ENCODE data around the gene PDE4A.
A peak's percentile ranks its signal among the peaks of the same experiment; 100 is the strongest.

The PDE4A gene

GRCh38 chr19:10418485-10419199, 1.7 kb upstream of the PDE4A start:
- Histone ChIP-seq H3K36me3 (ENCODE audit: control insufficient read depth, insufficient read depth, low read length, severe bottlenecking) (no peaks in the 10 kb centered on the region), H3K9me3 (ENCODE audit: control insufficient read depth, low read length) (no peaks in the 10 kb centered on the region)
- peak; percentile 40 for DNase-seq (ENCODE audit: low read depth)

GRCh38 chr19:10419200-10419645, 1.1 kb upstream of the PDE4A start:
- Histone ChIP-seq H3K9me3 (ENCODE audit: control insufficient read depth, low read length) (no peaks in the 10 kb centered on the region), H3K27me3 (replicated peaks; ENCODE audit: control insufficient read depth, insufficient read depth, low read length) (peaks cover 42% of the 10 kb centered on the region), H3K36me3 (ENCODE audit: control insufficient read depth, insufficient read depth, low read length, severe bottlenecking) (no peaks in the 10 kb centered on the region), H3K4me1 (ENCODE audit: control insufficient read depth, insufficient read depth, low read length) (peaks cover 21% of the 10 kb centered on the region), H3K9ac (ENCODE audit: low read length) (no peak overlapping the region), H3K4me3 (ENCODE audit: low read length) (no peak overlapping the region)
- DNase-seq (ENCODE audit: low read depth): peak; percentile 51

More at GRCh38 chr19:10418485-10419199, 1.7 kb upstream of the PDE4A start:
- Histone ChIP-seq H3K9ac (ENCODE audit: low read length) (no peak overlapping the region), H3K4me1 (ENCODE audit: control insufficient read depth, insufficient read depth, low read length) (peaks cover 16% of the 10 kb centered on the region), H3K27me3 (replicated peaks; ENCODE audit: control insufficient read depth, insufficient read depth, low read length) (peaks cover 37% of the 10 kb centered on the region), H3K4me3 (ENCODE audit: low read length) (no peak overlapping the region)

GRCh38 chr19:10419646-10420443, 493 bp upstream of the PDE4A start:
- peak; percentile 51 for DNase-seq (ENCODE audit: low read depth)
- Histone ChIP-seq H3K9ac (ENCODE audit: low read length) (no peak overlapping the region), H3K4me3 (ENCODE audit: low read length) (peak overlapping the region; percentile 27), H3K9me3 (ENCODE audit: control insufficient read depth, low read length) (no peaks in the 10 kb centered on the region), H3K36me3 (ENCODE audit: control insufficient read depth, insufficient read depth, low read length, severe bottlenecking) (no peaks in the 10 kb centered on the region), H3K27me3 (replicated peaks; ENCODE audit: control insufficient read depth, insufficient read depth, low read length) (peaks cover 47% of the 10 kb centered on the region), H3K4me1 (ENCODE audit: control insufficient read depth, insufficient read depth, low read length) (peaks cover 27% of the 10 kb centered on the region)

GRCh38 chr19:10421240-10422045, 1.1 kb downstream of the PDE4A start:
- Histone ChIP-seq H3K4me3 (ENCODE audit: low read length) (no peak overlapping the region), H3K27me3 (replicated peaks; ENCODE audit: control insufficient read depth, insufficient read depth, low read length) (peaks cover 51% of the 10 kb centered on the region), H3K4me1 (ENCODE audit: control insufficient read depth, insufficient read depth, low read length) (peaks cover 21% of the 10 kb centered on the region), H3K9ac (ENCODE audit: low read length) (no peak overlapping the region), H3K9me3 (ENCODE audit: control insufficient read depth, low read length) (no peaks in the 10 kb centered on the region), H3K36me3 (ENCODE audit: control insufficient read depth, insufficient read depth, low read length, severe bottlenecking) (no peaks in the 10 kb centered on the region)
- DNase-seq (ENCODE audit: low read depth): no peak

- DNase-seq (ENCODE audit: low read depth): no peak
- Histone ChIP-seq H3K27me3 (replicated peaks; ENCODE audit: control insufficient read depth, insufficient read depth, low read length) (peaks cover 48% of the 10 kb centered on the region), H3K9ac (ENCODE audit: low read length) (no peak overlapping the region)
Observed at GRCh38 chr19:10422046-10422461, 1.7 kb downstream of the PDE4A start.

GRCh38 chr19:10422846-10423245, 2.5 kb downstream of the PDE4A start:
- H3K27me3 ChIP-seq (replicated peaks; ENCODE audit: control insufficient read depth, insufficient read depth, low read length): peaks cover 40% of the 10 kb centered on the region
- H3K9me3 ChIP-seq (ENCODE audit: control insufficient read depth, low read length): no peaks in the 10 kb centered on the region
- no peaks in the 10 kb centered on the region for H3K36me3 ChIP-seq (ENCODE audit: control insufficient read depth, insufficient read depth, low read length, severe bottlenecking)
- peaks cover 21% of the 10 kb centered on the region for H3K4me1 ChIP-seq (ENCODE audit: control insufficient read depth, insufficient read depth, low read length)
- H3K4me3 ChIP-seq (ENCODE audit: low read length): no peak overlapping the region
- no peak overlapping the region for H3K9ac ChIP-seq (ENCODE audit: low read length)
- no peak for DNase-seq (ENCODE audit: low read depth)

More at GRCh38 chr19:10422046-10422461, 1.7 kb downstream of the PDE4A start:
- Histone ChIP-seq H3K4me3 (ENCODE audit: low read length) (no peak overlapping the region), H3K36me3 (ENCODE audit: control insufficient read depth, insufficient read depth, low read length, severe bottlenecking) (no peaks in the 10 kb centered on the region), H3K4me1 (ENCODE audit: control insufficient read depth, insufficient read depth, low read length) (peaks cover 21% of the 10 kb centered on the region), H3K9me3 (ENCODE audit: control insufficient read depth, low read length) (no peaks in the 10 kb centered on the region)

GRCh38 chr19:10424011-10424637, 3.8 kb downstream of the PDE4A start:
- Histone ChIP-seq H3K9me3 (ENCODE audit: control insufficient read depth, low read length) (no peaks in the 10 kb centered on the region), H3K4me1 (ENCODE audit: control insufficient read depth, insufficient read depth, low read length) (peaks cover 21% of the 10 kb centered on the region), H3K36me3 (ENCODE audit: control insufficient read depth, insufficient read depth, low read length, severe bottlenecking) (no peaks in the 10 kb centered on the region), H3K27me3 (replicated peaks; ENCODE audit: control insufficient read depth, insufficient read depth, low read length) (peaks cover 32% of the 10 kb centered on the region), H3K9ac (ENCODE audit: low read length) (no peak overlapping the region), H3K4me3 (ENCODE audit: low read length) (peak overlapping the region; percentile 55)
- DNase-seq (ENCODE audit: low read depth): peak; percentile 90

- no peaks in the 10 kb centered on the region for H3K36me3 ChIP-seq (ENCODE audit: control insufficient read depth, insufficient read depth, low read length, severe bottlenecking)
- no peak overlapping the region for H3K9ac ChIP-seq (ENCODE audit: low read length)
- H3K4me1 ChIP-seq (ENCODE audit: control insufficient read depth, insufficient read depth, low read length): peaks cover 19% of the 10 kb centered on the region
- peaks cover 21% of the 10 kb centered on the region for H3K27me3 ChIP-seq (replicated peaks; ENCODE audit: control insufficient read depth, insufficient read depth, low read length)
- DNase-seq (ENCODE audit: low read depth): no peak
- H3K4me3 ChIP-seq (ENCODE audit: low read length): no peak overlapping the region
- no peaks in the 10 kb centered on the region for H3K9me3 ChIP-seq (ENCODE audit: control insufficient read depth, low read length)
Observed at GRCh38 chr19:10427169-10427568, 6.8 kb downstream of the PDE4A start.

GRCh38 chr19:10428996-10429381, 8.7 kb downstream of the PDE4A start:
- no peak for DNase-seq (ENCODE audit: low read depth)
- H3K27me3 ChIP-seq (replicated peaks; ENCODE audit: control insufficient read depth, insufficient read depth, low read length): peaks cover 11% of the 10 kb centered on the region

GRCh38 chr19:10430505-10431253, 10.3 kb downstream of the PDE4A start:
- Histone ChIP-seq H3K9ac (ENCODE audit: low read length) (peak overlapping the region; percentile 85), H3K27me3 (replicated peaks; ENCODE audit: control insufficient read depth, insufficient read depth, low read length) (peaks cover 4% of the 10 kb centered on the region), H3K4me1 (ENCODE audit: control insufficient read depth, insufficient read depth, low read length) (peaks cover 12% of the 10 kb centered on the region), H3K9me3 (ENCODE audit: control insufficient read depth, low read length) (no peaks in the 10 kb centered on the region), H3K36me3 (ENCODE audit: control insufficient read depth, insufficient read depth, low read length, severe bottlenecking) (no peaks in the 10 kb centered on the region), H3K4me3 (ENCODE audit: low read length) (peak overlapping the region; percentile 86)
- peak; percentile 85 for DNase-seq (ENCODE audit: low read depth)

More at GRCh38 chr19:10428996-10429381, 8.7 kb downstream of the PDE4A start:
- Histone ChIP-seq H3K4me3 (ENCODE audit: low read length) (no peak overlapping the region), H3K36me3 (ENCODE audit: control insufficient read depth, insufficient read depth, low read length, severe bottlenecking) (no peaks in the 10 kb centered on the region), H3K9me3 (ENCODE audit: control insufficient read depth, low read length) (no peaks in the 10 kb centered on the region), H3K9ac (ENCODE audit: low read length) (no peak overlapping the region), H3K4me1 (ENCODE audit: control insufficient read depth, insufficient read depth, low read length) (peaks cover 20% of the 10 kb centered on the region)
